OCI-LY7 (cell line): Measurements from ENCODE around the gene MAP3K1. TPM values are rescaled to one million over a fixed set of nuclear protein-coding genes. Genes with fewer than 3 reads are reported as not detected.

Source experiments
- BruUV-seq: library from RNA; stranded (reverse); fragments of 400-500 nt; replicated peaks from 2 replicates; lab custom pipeline; 2021; lab: Mats Ljungman, UMichigan
- CTCF ChIA-PET: fragments of 300-600 bp; sonication (Branson Sonifier 250); formaldehyde crosslinking; loops from one replicate; lab custom pipeline; 2022; ENCODE audit warnings: antibody characterized with exemption; ENCODE audit not compliant: unreplicated experiment; lab: Charles Lee
- POLR2A ChIA-PET: fragments of 300-600 bp; sonication (Branson Sonifier 250); formaldehyde crosslinking; loops from one replicate; lab custom pipeline; 2022; ENCODE audit warnings: antibody characterized with exemption; lab: Charles Lee
- DNase-seq: peaks from one replicate; pipeline ENCODE4 v3.0.0-alpha.2; 2015; ENCODE audit warnings: low spot score
- H2AFZ ChIP-seq: fragments of 200-600 bp; sonication (generic), shearing (Covaris generic); 2 replicates; pipeline ENCODE4 v1.6.1; 2014; ENCODE audit warnings: mild to moderate bottlenecking, antibody characterized with exemption, low read length, moderate library complexity
- H3K27ac ChIP-seq: fragments of 200-600 bp; sonication (generic); 2 replicates; pipeline ENCODE4 v1.5.1; 2014; ENCODE audit warnings: mixed run types, low read depth, mild to moderate bottlenecking, moderate library complexity, low read length, inconsistent platforms; ENCODE audit not compliant: poor library complexity, severe bottlenecking
- H3K36me3 ChIP-seq: fragments of 200-600 bp; sonication (generic); 2 replicates; pipeline ENCODE4 v1.6.1; 2014; ENCODE audit warnings: mild to moderate bottlenecking, antibody characterized with exemption, low read length, moderate library complexity, mixed read lengths; ENCODE audit not compliant: insufficient read depth
- H3K4me1 ChIP-seq: fragments of 200-600 bp; sonication (generic); 2 replicates; pipeline ENCODE4 v1.5.1; 2014; ENCODE audit warnings: mild to moderate bottlenecking, low read length; ENCODE audit not compliant: insufficient read depth, poor library complexity, severe bottlenecking
- H3K4me2 ChIP-seq: fragments of 200-600 bp; sonication (generic); 2 replicates; pipeline ENCODE4 v1.6.1; 2014; ENCODE audit warnings: mild to moderate bottlenecking, low read length
- H3K4me3 ChIP-seq: fragments of 200-600 bp; sonication (generic); 2 replicates; pipeline ENCODE4 v1.5.1; 2014; ENCODE audit warnings: mild to moderate bottlenecking, low read depth, low read length; ENCODE audit not compliant: poor library complexity, severe bottlenecking
- H3K79me2 ChIP-seq: fragments of 200-600 bp; sonication (generic); 2 replicates; pipeline ENCODE4 v1.6.1; 2016; ENCODE audit warnings: low read depth, mild to moderate bottlenecking, low read length, moderate library complexity, mixed read lengths; ENCODE audit not compliant: insufficient read depth
- H3K9me2 ChIP-seq: fragments of 200-600 bp; sonication (generic); 2 replicates; pipeline ENCODE4 v1.6.1; 2016; ENCODE audit warnings: mild to moderate bottlenecking, low read length, mixed read lengths; ENCODE audit not compliant: insufficient read depth
- H3K9me3 ChIP-seq: fragments of 200-600 bp; sonication (generic); 2 replicates; pipeline ENCODE4 v1.6.1; 2014; ENCODE audit warnings: mild to moderate bottlenecking, mixed run types, low read length, mixed read lengths
- H4K20me1 ChIP-seq: fragments of 200-600 bp; sonication (generic); 2 replicates; pipeline ENCODE4 v1.6.1; 2014; ENCODE audit warnings: mild to moderate bottlenecking, antibody characterized with exemption, low read length, moderate library complexity, mixed read lengths; ENCODE audit not compliant: insufficient read depth
- EZH2phosphoT487 ChIP-seq: fragments of 200-600 bp; sonication (generic); IDR thresholded peaks from 2 replicates; pipeline ENCODE4 v1.6.1; 2018; ENCODE audit warnings: low read depth, borderline replicate concordance, mild to moderate bottlenecking, mixed run types, antibody characterized with exemption, low read length, moderate library complexity, mixed read lengths
- intact Hi-C: fragments of 100-400 bp; cut with micrococcal nuclease; formaldehyde crosslinking; loops from one replicate; pipeline ENCODE4 v1.10.0; 2022; ENCODE audit not compliant: unreplicated experiment
- total RNA-seq, 2 experiments: library from RNA; depleted of rRNA in 1 of 2; stranded (reverse); fragments of >200 nt in 1 of 2; shearing (Covaris generic) in 1 of 2; gene quantifications; 2 replicates each; pipeline ENCODE4 v1.2.3, GENCODE V29; 2014 to 2022
- TF ChIP-seq, protein P1 (sequence below): fragments of 200-600 bp; sonication (generic); conservative IDR thresholded peaks from 2 replicates; pipeline ENCODE4 v1.5.1; 2014; ENCODE audit warnings: mild to moderate bottlenecking, antibody characterized with exemption, low read length, moderate library complexity, mixed read lengths

MAP3K1 gene
- total RNA-seq, 2 experiments from 2014 or later: 29.4 to 29.9 TPM

DNA sequence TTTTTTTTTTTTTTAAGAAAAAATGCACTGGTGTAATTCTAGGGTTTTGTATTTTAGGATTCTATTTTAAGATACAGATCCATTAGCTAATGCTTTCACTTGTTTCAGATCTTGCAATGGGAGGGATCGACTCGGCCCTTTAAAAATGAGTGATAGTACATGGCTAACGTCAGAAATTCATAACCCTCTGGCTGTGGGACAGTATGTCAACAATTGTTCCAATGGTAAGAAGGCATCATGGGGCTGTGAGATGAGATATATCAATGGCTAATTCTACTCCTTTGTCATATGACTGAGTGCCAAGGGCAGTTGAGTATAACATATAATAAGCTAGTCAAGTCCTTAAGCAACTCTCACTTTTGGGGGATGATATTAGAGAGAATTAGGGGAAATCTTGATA is 98.4 kb downstream of the MAP3K1 start:
- TF ChIP-seq, protein P1, sequence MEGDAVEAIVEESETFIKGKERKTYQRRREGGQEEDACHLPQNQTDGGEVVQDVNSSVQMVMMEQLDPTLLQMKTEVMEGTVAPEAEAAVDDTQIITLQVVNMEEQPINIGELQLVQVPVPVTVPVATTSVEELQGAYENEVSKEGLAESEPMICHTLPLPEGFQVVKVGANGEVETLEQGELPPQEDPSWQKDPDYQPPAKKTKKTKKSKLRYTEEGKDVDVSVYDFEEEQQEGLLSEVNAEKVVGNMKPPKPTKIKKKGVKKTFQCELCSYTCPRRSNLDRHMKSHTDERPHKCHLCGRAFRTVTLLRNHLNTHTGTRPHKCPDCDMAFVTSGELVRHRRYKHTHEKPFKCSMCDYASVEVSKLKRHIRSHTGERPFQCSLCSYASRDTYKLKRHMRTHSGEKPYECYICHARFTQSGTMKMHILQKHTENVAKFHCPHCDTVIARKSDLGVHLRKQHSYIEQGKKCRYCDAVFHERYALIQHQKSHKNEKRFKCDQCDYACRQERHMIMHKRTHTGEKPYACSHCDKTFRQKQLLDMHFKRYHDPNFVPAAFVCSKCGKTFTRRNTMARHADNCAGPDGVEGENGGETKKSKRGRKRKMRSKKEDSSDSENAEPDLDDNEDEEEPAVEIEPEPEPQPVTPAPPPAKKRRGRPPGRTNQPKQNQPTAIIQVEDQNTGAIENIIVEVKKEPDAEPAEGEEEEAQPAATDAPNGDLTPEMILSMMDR: no peak
- no peak for TF ChIP-seq EZH2phosphoT487
- BruUV-seq: no TSS peak
- ChIA-PET CTCF (no interaction called here), POLR2A (interaction anchor here (0.6 to 1.4 kb wide), 3 partner anchors 206 to 354 kb away, joined by 3 read pairs; no protein-coding TSS in a partner anchor)
- Histone ChIP-seq H3K36me3 (peaks cover 6% of the 10 kb centered on the region), H3K79me2 (no peaks in the 10 kb centered on the region), H3K27ac (no peak overlapping the region), H2AFZ (no peak overlapping the region), H3K4me1 (peaks cover 13% of the 10 kb centered on the region), H3K9me2 (no peaks in the 10 kb centered on the region), H3K4me2 (no peak overlapping the region), H3K4me3 (no peak overlapping the region), H3K9me3 (no peaks in the 10 kb centered on the region), H4K20me1 (no peaks in the 10 kb centered on the region)
- DNase-seq: no peak
- intact Hi-C loops: no loop called here

DNA sequence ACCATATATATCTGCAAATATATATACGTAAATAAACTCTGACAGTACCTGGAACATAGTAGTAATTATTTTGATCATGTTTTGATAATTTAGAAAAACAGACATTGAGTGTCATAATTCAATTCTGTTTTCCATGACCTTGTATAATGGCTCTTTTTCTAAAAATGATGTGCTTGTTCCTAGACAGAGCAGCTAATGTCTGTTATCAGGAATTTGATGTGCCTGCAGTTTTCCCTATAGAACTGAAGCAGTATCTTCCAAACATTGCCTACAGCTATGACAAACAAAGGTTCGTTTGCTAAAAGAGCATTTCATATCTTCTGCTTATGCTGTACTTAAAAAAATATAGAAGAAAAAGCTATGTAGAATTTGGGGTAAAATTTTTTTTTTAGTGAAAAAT is 99.3 kb downstream of the MAP3K1 start:
- no peaks in the 10 kb centered on the region for H4K20me1 ChIP-seq
- CTCF ChIA-PET: no interaction called here
- POLR2A ChIA-PET: interaction anchor here (0.6 to 1.4 kb wide), 3 partner anchors 212 to 662 kb away, joined by 3 read pairs; no protein-coding TSS in a partner anchor
- TF ChIP-seq EZH2phosphoT487: no peak
- TF ChIP-seq, protein P1: no peak
- H3K4me3 ChIP-seq: no peak overlapping the region
- no peak overlapping the region for H3K4me2 ChIP-seq
- no peak for DNase-seq
- no peaks in the 10 kb centered on the region for H3K9me3 ChIP-seq
- BruUV-seq: no TSS peak
- intact Hi-C loops: no loop called here
- H3K79me2 ChIP-seq: no peaks in the 10 kb centered on the region
- peaks cover 9% of the 10 kb centered on the region for H3K4me1 ChIP-seq
- no peak overlapping the region for H3K27ac ChIP-seq
- H3K36me3 ChIP-seq: peaks cover 10% of the 10 kb centered on the region
- no peak overlapping the region for H2AFZ ChIP-seq
- H3K9me2 ChIP-seq: no peaks in the 10 kb centered on the region

DNA sequence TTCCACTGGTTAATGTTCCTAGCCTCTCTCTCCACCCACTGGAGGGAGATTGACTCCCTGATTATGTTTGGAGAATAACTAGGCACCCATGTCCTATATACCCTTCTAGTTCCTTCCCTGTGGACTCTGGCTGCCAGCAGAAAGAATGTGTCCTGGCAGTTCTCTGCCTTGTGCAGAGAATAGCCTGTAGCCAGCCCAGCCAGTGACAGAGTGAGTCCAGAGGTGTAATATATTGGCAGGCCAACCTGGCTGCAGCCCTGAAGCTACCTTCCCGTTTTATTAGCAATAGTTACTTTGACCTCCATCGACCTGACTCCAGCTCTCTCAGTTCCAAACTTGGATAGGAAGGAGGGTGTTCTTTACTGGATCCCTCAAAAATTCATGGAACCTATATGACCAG is 102.2 kb downstream of the MAP3K1 start:
- BruUV-seq: no TSS peak
- no peaks in the 10 kb centered on the region for H4K20me1 ChIP-seq
- H3K4me1 ChIP-seq: no peaks in the 10 kb centered on the region
- no peak for DNase-seq
- POLR2A ChIA-PET: interaction anchor here (0.5 to 1.4 kb wide), 3 partner anchors 8 to 1592 kb away, joined by 4 to 10 read pairs (median 4); no protein-coding TSS in a partner anchor
- CTCF ChIA-PET: no interaction called here
- no peak overlapping the region for H3K4me3 ChIP-seq
- intact Hi-C loops: no loop called here
- H3K79me2 ChIP-seq: no peaks in the 10 kb centered on the region
- H3K27ac ChIP-seq: no peak overlapping the region
- TF ChIP-seq EZH2phosphoT487: no peak
- TF ChIP-seq, protein P1: no peak
- peaks cover 38% of the 10 kb centered on the region for H3K36me3 ChIP-seq
- H3K9me3 ChIP-seq: no peaks in the 10 kb centered on the region
- no peaks in the 10 kb centered on the region for H3K9me2 ChIP-seq
- H3K4me2 ChIP-seq: no peak overlapping the region
- H2AFZ ChIP-seq: no peak overlapping the region
